ENCODE results near the gene ELANE. TPM values are rescaled to one million over a fixed set of nuclear protein-coding genes. Genes with fewer than 3 reads are reported as not detected.

Gene ELANE
- total and polyA plus RNA-seq, 2 donors from 2014 or later: 0.85 TPM; not detected in 1

DNA sequence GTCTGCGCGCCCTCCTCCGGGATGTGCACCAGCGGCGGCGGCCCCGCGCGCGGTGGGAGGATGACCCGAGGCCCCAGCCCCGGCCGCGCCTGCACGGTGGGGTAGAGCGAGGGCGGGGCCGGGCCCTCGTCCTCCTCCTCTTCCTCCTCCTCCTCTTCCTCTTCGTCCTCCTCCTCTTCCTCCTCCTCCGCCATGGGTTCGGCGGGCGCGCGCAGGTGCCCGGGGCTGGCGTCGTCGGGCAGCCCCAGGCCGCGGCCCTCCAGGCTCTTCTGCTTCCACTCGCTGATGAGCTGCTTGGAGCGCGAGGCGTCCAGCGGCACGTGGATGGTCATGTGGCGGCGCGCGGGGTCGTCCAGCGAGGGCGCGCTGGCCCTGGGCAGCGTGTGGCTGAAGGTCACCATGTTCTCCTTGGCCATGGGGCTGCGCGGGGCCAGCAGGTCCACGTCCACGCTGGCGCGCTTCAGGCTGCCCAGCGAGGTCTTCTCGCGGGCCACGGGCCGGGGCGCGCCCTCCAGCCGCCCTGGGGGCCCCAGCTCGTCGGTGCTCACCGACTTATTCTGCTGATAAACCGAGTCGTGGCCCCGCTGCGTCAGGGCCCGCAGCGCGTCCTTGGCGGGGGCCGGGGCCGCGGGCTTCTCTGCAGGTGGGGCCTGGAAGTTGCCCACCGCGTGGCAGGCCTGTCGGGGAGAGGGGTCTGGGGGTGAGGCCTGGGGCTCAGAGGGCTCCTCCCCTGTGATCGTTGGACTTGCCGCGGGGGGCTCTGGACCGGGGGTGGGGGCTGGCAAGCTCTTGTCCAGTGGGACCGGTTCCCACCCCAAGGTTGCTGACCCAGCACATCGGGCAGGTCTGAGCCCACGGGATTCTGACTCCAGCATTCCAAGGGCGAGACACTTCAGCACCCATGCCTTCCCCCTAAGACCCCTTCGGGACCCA is 38.6 kb upstream of the ELANE start:
- H3K27ac ChIP-seq (ENCODE audit: low read depth in 2 of 2, low read length in 2 of 2): no peak overlapping the region
- no peak overlapping the region for H3K9ac ChIP-seq (ENCODE audit: low read length in 3 of 3)
- no peaks in the 10 kb centered on the region for H3K9me3 ChIP-seq (ENCODE audit: control insufficient read depth in 2 of 3, insufficient read depth in 1 of 3, low read length in 3 of 3)
- no peaks in the 10 kb centered on the region for H3K27me3 ChIP-seq (ENCODE audit: control insufficient read depth, insufficient read depth, low read length)
- peak in 1 of 5 donors; percentile 74 for DNase-seq
- TF ChIP-seq, protein P1, sequence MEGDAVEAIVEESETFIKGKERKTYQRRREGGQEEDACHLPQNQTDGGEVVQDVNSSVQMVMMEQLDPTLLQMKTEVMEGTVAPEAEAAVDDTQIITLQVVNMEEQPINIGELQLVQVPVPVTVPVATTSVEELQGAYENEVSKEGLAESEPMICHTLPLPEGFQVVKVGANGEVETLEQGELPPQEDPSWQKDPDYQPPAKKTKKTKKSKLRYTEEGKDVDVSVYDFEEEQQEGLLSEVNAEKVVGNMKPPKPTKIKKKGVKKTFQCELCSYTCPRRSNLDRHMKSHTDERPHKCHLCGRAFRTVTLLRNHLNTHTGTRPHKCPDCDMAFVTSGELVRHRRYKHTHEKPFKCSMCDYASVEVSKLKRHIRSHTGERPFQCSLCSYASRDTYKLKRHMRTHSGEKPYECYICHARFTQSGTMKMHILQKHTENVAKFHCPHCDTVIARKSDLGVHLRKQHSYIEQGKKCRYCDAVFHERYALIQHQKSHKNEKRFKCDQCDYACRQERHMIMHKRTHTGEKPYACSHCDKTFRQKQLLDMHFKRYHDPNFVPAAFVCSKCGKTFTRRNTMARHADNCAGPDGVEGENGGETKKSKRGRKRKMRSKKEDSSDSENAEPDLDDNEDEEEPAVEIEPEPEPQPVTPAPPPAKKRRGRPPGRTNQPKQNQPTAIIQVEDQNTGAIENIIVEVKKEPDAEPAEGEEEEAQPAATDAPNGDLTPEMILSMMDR (IDR thresholded peaks at IDR 0.05; ENCODE audit: borderline replicate concordance, extremely low read depth, insufficient read depth): no peak
- H3K36me3 ChIP-seq (ENCODE audit: control insufficient read depth in 2 of 3, insufficient read depth in 3 of 3, low read length in 3 of 3): peaks cover 2 to 15% (median 4%) of the 10 kb centered on the region in 3 donors
- FAIRE-seq: no peak
- H3K4me3 ChIP-seq (ENCODE audit: low read length in 3 of 3): no peak overlapping the region
- H3K4me1 ChIP-seq (ENCODE audit: control insufficient read depth in 2 of 3, insufficient read depth in 2 of 3, low read depth in 1 of 3, low read length in 3 of 3): no peaks in the 10 kb centered on the region
- intact Hi-C loops (cut with DNase I): no loop called here

DNA sequence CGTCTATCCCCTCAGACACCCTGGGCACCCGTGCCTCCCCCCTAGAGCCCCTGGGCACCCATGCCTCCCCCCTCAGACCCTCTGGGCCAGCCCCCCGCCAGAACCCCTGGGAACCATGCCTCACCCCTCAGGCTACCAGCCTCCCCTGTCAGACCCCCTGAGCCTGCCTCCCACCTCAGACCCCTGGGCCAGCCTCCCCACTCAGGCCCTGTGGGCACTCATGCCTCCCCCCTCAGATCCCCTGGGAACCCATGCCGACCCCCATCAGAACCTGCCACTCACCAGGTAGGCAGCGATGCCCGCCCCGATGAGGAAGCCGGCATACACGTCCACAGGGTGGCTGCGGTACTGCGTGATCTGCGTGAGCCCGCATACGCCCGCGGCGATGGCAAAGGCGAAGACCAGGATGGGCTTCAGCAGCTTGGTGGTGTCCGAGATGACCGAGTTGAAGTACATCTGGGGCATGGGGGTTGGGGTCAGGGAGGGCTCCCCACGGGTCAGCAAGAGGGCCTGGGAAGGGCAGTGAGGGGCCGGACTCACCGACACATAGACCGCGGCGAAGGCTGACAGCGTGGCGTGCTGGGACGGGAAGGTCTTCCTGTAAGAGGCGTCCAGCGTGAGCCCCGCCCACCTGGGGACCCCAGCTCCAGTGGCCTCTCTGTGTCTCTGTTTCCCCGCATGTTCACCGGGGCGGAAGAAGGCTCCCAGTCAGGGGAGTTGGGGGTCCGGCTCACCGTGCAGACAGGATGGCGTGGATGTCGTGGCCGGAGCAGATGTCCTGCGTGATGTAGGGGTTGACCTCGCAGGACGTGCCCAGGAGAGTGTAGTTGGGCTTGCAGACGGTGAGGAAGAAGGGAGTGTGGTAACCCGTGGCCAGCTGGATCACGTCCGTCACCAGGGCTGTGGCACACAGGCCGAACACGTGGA is 37.7 kb upstream of the ELANE start:
- intact Hi-C loops (cut with DNase I): no loop called here
- peaks cover 2 to 11% (median 2%) of the 10 kb centered on the region in 3 donors for H3K36me3 ChIP-seq (ENCODE audit: control insufficient read depth in 2 of 3, insufficient read depth in 3 of 3, low read length in 3 of 3)
- DNase-seq (peak in 2 of 5 donors; percentile 58 to 69), FAIRE-seq (no peak)
- H3K9ac ChIP-seq (ENCODE audit: low read length in 3 of 3): no peak overlapping the region
- no peaks in the 10 kb centered on the region for H3K9me3 ChIP-seq (ENCODE audit: control insufficient read depth in 2 of 3, insufficient read depth in 1 of 3, low read length in 3 of 3)
- H3K4me1 ChIP-seq (ENCODE audit: control insufficient read depth in 2 of 3, insufficient read depth in 2 of 3, low read depth in 1 of 3, low read length in 3 of 3): no peaks in the 10 kb centered on the region
- H3K27ac ChIP-seq (ENCODE audit: low read depth in 2 of 2, low read length in 2 of 2): no peak overlapping the region
- TF ChIP-seq, protein P1 (IDR thresholded peaks at IDR 0.05; ENCODE audit: borderline replicate concordance, extremely low read depth, insufficient read depth): no peak
- H3K27me3 ChIP-seq (ENCODE audit: control insufficient read depth, insufficient read depth, low read length): no peaks in the 10 kb centered on the region
- H3K4me3 ChIP-seq (ENCODE audit: low read length in 3 of 3): no peak overlapping the region

DNA sequence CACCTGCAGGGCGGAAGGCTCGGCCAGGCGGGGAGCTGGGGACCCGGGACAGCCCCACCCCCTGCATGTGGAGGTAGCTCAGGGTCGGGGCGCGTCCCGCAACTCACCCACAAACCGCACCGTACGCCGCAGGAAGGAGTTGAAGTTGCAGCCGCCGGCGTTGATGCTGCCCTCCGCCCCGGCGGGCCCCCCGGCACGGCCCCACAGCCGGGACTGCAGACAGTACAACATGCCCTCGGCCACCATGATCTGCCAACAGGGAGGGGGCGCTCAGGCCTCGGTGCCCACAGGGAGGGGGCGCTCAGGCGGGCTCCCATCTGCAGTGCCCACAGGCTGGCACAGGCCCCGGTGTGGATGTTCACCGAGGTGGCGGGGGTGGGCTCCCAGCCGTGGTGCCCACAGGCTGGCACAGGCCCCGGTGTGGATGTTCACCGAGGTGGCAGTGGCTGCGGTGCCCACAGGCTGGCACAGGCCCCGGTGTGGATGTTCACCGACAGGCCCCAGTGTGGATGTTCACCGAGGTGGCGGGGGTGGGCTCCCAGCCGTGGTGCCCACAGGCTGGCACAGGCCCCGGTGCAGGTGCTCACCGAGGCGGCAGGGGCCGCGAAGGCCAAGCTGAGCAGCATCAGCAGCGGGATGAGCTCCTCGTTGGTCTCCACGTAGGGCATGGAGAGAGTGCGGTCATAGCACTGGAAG is 36.9 kb upstream of the ELANE start:
- TF ChIP-seq, protein P1 (IDR thresholded peaks at IDR 0.05; ENCODE audit: borderline replicate concordance, extremely low read depth, insufficient read depth): no peak
- Histone ChIP-seq H3K4me1 (ENCODE audit: control insufficient read depth in 2 of 3, insufficient read depth in 2 of 3, low read depth in 1 of 3, low read length in 3 of 3) (no peaks in the 10 kb centered on the region), H3K4me3 (ENCODE audit: low read length in 3 of 3) (no peak overlapping the region), H3K36me3 (ENCODE audit: control insufficient read depth in 2 of 3, insufficient read depth in 3 of 3, low read length in 3 of 3) (peaks cover 0 to 3% (median 2%) of the 10 kb centered on the region in 3 donors), H3K9ac (ENCODE audit: low read length in 3 of 3) (no peak overlapping the region), H3K27ac (ENCODE audit: low read depth in 2 of 2, low read length in 2 of 2) (no peak overlapping the region), H3K27me3 (ENCODE audit: control insufficient read depth, insufficient read depth, low read length) (no peaks in the 10 kb centered on the region), H3K9me3 (ENCODE audit: control insufficient read depth in 2 of 3, insufficient read depth in 1 of 3, low read length in 3 of 3) (no peaks in the 10 kb centered on the region)
- DNase-seq: peak in 1 of 5 donors; percentile 68
- no peak for FAIRE-seq
- intact Hi-C loops (cut with DNase I): no loop called here
